Caco-2 (cell line): ENCODE data around the gene SHROOM4. TPM values are rescaled to one million over a fixed set of nuclear protein-coding genes. Genes with fewer than 3 reads are reported as not detected.

Source experiments
- BruUV-seq: library from RNA; stranded (reverse); fragments of 400-500 nt; replicated peaks from 2 replicates; lab custom pipeline; 2021; lab: Mats Ljungman, UMichigan
- CTCF ChIA-PET: fragments of 300-600 bp; sonication (Branson Sonifier 250); formaldehyde crosslinking; loops from one replicate; lab custom pipeline; 2022; ENCODE audit warnings: antibody characterized with exemption; lab: Charles Lee
- POLR2A ChIA-PET: fragments of 300-600 bp; sonication (Branson Sonifier 250); formaldehyde crosslinking; loops from one replicate; lab custom pipeline; 2022; ENCODE audit warnings: antibody characterized with exemption; lab: Charles Lee
- DNase-seq, 2 experiments: peaks; one replicate each; pipeline versions ENCODE4 v3.0.0 to v3.0.0-alpha.2; 2020 to 2022
- H3K27me3 ChIP-seq: replicated peaks from 2 replicates; pipeline ENCODE4 v1.6.0; 2011; ENCODE audit warnings: low read length; ENCODE audit not compliant: control insufficient read depth, insufficient read depth
- H3K36me3 ChIP-seq: 2 replicates; pipeline ENCODE4 v1.5.1; 2011; ENCODE audit warnings: low read length; ENCODE audit not compliant: control insufficient read depth, insufficient read depth
- H3K4me1 ChIP-seq: fragments of 250-450 bp; sonication (Bioruptor Pico); 2 replicates; pipeline ENCODE4 v1.5.1; 2020; ENCODE audit warnings: mild to moderate bottlenecking
- H3K4me3 ChIP-seq: 2 replicates; pipeline ENCODE4 v1.5.1; 2011; ENCODE audit warnings: low read depth, mild to moderate bottlenecking, control low read depth, low read length
- H3K9me3 ChIP-seq: fragments of 250-450 bp; sonication (Bioruptor Pico); 2 replicates; pipeline ENCODE4 v1.5.1; 2020; ENCODE audit warnings: mild to moderate bottlenecking, moderate library complexity
- H3K27ac Mint-ChIP-seq: one replicate; pipeline ENCODE4 v1.8.0; 2022; ENCODE audit warnings: mixed read lengths; ENCODE audit not compliant: unreplicated experiment
- H3K27me3 Mint-ChIP-seq: one replicate; pipeline ENCODE4 v1.8.0; 2022; ENCODE audit warnings: mixed read lengths; ENCODE audit not compliant: insufficient read depth, unreplicated experiment
- H3K36me3 Mint-ChIP-seq: one replicate; pipeline ENCODE4 v1.8.0; 2022; ENCODE audit warnings: mild to moderate bottlenecking, mixed read lengths; ENCODE audit not compliant: insufficient read depth, unreplicated experiment
- H3K4me1 Mint-ChIP-seq: one replicate; pipeline ENCODE4 v1.8.0; 2022; ENCODE audit warnings: low read depth, mixed read lengths; ENCODE audit not compliant: unreplicated experiment
- H3K4me3 Mint-ChIP-seq: one replicate; pipeline ENCODE4 v1.8.0; 2022; ENCODE audit warnings: mild to moderate bottlenecking, moderate library complexity, mixed read lengths; ENCODE audit not compliant: unreplicated experiment
- H3K9me3 Mint-ChIP-seq: one replicate; pipeline ENCODE4 v1.8.0; 2022; ENCODE audit warnings: mixed read lengths; ENCODE audit not compliant: unreplicated experiment
- intact Hi-C: fragments of 100-400 bp; cut with micrococcal nuclease; formaldehyde crosslinking; loops from one replicate; pipeline ENCODE4 v1.10.0; 2022; ENCODE audit not compliant: unreplicated experiment
- total RNA-seq: library from RNA; stranded (reverse); gene quantifications from 2 replicates; pipeline ENCODE4 v1.2.3, GENCODE V29; 2022
- TF ChIP-seq, protein P1 (sequence below), 2 experiments: fragments of 200-600 bp in 1 of 2; IDR thresholded peaks; 1 replicate in 1 of 2; 2 replicates in 1 of 2; pipeline versions ENCODE4 v1.5.1 to v1.8.0; 2011 to 2022; ENCODE audit warnings: antibody characterized with exemption in 1 of 2, control low read depth in 1 of 2, inconsistent platforms in 1 of 2, low read depth in 1 of 2, low read length in 1 of 2, mild to moderate bottlenecking in 1 of 2, moderate library complexity in 1 of 2; ENCODE audit not compliant: insufficient read depth in 1 of 2, severe bottlenecking in 1 of 2, unreplicated experiment in 1 of 2

SHROOM4 gene
- total RNA-seq, 1 experiment from 2014 or later = 0.09 TPM

DNA sequence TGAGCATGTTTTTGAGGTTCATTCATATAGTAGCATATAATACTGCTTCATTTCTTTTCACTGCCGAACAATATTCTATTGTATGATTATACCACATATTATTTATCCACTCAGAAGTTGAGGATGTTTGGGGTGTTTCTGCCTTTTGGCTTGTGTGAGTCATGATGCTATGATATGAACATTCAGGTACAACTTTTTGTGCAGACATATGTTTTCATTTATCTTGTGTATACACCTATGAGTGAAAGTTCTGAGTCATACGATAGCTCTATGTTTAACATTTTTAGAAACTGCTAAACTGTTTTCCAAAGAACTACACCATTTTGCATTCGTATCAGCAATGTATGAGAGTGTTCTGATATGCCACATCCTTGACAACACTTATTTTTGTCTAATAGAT, 57.7 kb downstream of the SHROOM4 start:
- Mint-ChIP-seq H3K27me3 (no peaks in the 10 kb centered on the region), H3K36me3 (no peaks in the 10 kb centered on the region), H3K9me3 (no peaks in the 10 kb centered on the region), H3K4me3 (no peak overlapping the region), H3K4me1 (no peaks in the 10 kb centered on the region), H3K27ac (no peak overlapping the region)
- no peaks in the 10 kb centered on the region for H3K27me3 ChIP-seq
- TF ChIP-seq, protein P1, sequence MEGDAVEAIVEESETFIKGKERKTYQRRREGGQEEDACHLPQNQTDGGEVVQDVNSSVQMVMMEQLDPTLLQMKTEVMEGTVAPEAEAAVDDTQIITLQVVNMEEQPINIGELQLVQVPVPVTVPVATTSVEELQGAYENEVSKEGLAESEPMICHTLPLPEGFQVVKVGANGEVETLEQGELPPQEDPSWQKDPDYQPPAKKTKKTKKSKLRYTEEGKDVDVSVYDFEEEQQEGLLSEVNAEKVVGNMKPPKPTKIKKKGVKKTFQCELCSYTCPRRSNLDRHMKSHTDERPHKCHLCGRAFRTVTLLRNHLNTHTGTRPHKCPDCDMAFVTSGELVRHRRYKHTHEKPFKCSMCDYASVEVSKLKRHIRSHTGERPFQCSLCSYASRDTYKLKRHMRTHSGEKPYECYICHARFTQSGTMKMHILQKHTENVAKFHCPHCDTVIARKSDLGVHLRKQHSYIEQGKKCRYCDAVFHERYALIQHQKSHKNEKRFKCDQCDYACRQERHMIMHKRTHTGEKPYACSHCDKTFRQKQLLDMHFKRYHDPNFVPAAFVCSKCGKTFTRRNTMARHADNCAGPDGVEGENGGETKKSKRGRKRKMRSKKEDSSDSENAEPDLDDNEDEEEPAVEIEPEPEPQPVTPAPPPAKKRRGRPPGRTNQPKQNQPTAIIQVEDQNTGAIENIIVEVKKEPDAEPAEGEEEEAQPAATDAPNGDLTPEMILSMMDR (IDR thresholded peaks at IDR 0.05; ENCODE audit: insufficient read depth in 1 of 2, low read depth in 1 of 2, low read length in 1 of 2, severe bottlenecking in 1 of 2, unreplicated experiment in 1 of 2) = no peak
- H3K4me3 ChIP-seq = no peak overlapping the region
- H3K36me3 ChIP-seq = no peaks in the 10 kb centered on the region
- no peaks in the 10 kb centered on the region for H3K4me1 ChIP-seq
- DNase-seq = no peak
- POLR2A ChIA-PET = no interaction called here
- no peaks in the 10 kb centered on the region for H3K9me3 ChIP-seq
- no TSS peak for BruUV-seq
- CTCF ChIA-PET = interaction anchor here (0.8 kb wide), 1 partner anchor 143 kb away, joined by 3 read pairs; no protein-coding TSS in a partner anchor
- intact Hi-C loops = no loop called here

DNA sequence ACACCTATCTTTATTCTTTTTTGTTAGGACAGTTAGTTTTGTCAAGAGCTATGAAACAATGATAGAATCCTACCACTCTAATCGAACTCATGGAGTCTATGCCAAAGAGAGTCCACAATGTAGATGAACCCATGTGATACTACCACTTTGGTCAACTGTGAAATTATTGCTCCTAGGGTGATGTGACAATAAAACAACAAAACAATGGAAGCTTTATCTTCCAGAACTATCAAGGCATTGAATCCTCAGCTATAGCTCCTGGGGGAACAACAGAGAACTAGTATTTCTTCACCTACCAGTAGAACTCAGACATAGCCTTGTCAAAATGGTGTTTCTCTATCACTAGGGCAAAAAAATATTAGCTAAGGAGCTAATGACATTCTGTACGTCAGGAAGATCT, 62.9 kb downstream of the SHROOM4 start:
- Mint-ChIP-seq H3K27ac (no peak overlapping the region), H3K4me3 (no peak overlapping the region), H3K4me1 (no peaks in the 10 kb centered on the region), H3K27me3 (peaks cover 3% of the 10 kb centered on the region), H3K36me3 (no peaks in the 10 kb centered on the region), H3K9me3 (no peaks in the 10 kb centered on the region)
- ChIA-PET POLR2A (no interaction called here), CTCF (no interaction called here)
- no peaks in the 10 kb centered on the region for H3K9me3 ChIP-seq
- DNase-seq = no peak
- H3K4me3 ChIP-seq = no peak overlapping the region
- no peaks in the 10 kb centered on the region for H3K27me3 ChIP-seq
- no peaks in the 10 kb centered on the region for H3K4me1 ChIP-seq
- TF ChIP-seq, protein P1 (IDR thresholded peaks at IDR 0.05; ENCODE audit: insufficient read depth in 1 of 2, low read depth in 1 of 2, low read length in 1 of 2, severe bottlenecking in 1 of 2, unreplicated experiment in 1 of 2) = no peak
- no TSS peak for BruUV-seq
- intact Hi-C loops = no loop called here
- no peaks in the 10 kb centered on the region for H3K36me3 ChIP-seq

DNA sequence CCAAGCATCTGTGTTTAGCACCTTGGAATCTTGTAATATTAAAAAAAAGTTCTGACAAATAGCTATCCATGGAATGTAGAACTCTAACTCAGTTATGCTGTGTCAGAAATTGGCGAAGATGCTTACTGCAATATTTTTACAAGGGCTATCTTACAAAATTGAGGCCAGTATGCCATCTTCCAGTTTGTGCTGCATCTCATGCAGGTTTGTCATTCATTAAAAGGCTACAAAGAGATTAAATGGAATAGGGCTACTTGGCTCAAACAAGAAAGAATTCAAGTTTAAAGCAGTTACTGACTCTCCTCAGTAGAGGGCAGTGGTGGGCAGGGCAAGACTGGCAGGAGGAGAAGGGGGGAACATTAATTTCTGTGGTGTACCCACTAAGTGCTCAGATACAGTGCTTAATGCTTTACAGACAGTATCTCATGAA, 66.5 kb downstream of the SHROOM4 start:
- TF ChIP-seq, protein P1 (IDR thresholded peaks at IDR 0.05; ENCODE audit: insufficient read depth in 1 of 2, low read depth in 1 of 2, low read length in 1 of 2, severe bottlenecking in 1 of 2, unreplicated experiment in 1 of 2) = peak; percentile 55 to 65
- Mint-ChIP-seq H3K36me3 (peaks cover 6% of the 10 kb centered on the region), H3K27me3 (peaks cover 8% of the 10 kb centered on the region), H3K4me1 (no peaks in the 10 kb centered on the region), H3K4me3 (no peak overlapping the region), H3K9me3 (no peaks in the 10 kb centered on the region), H3K27ac (no peak overlapping the region)
- BruUV-seq = no TSS peak
- ChIA-PET CTCF (interaction anchor here (0.9 kb wide), 2 partner anchors 241 to 301 kb away, joined by 3 read pairs; no protein-coding TSS in a partner anchor), POLR2A (no interaction called here)
- H3K4me3 ChIP-seq = no peak overlapping the region
- no peaks in the 10 kb centered on the region for H3K9me3 ChIP-seq
- H3K36me3 ChIP-seq = no peaks in the 10 kb centered on the region
- H3K27me3 ChIP-seq = no peaks in the 10 kb centered on the region
- DNase-seq = peak in 1 of 2 experiments; percentile 25
- no peaks in the 10 kb centered on the region for H3K4me1 ChIP-seq
- intact Hi-C loops = loop anchor here (1.0 to 5.0 kb wide), 4 partner anchors 55 to 300 kb away; no protein-coding TSS in a partner anchor
